Activated naive CD4-positive, alpha-beta T cell treated with Interleukin-2 at 50 U/mL for 16 hours (primary cell): Measurements from ENCODE around the gene HIVEP3.

Source experiments
- DNase-seq: peaks from one replicate; pipeline ENCODE4 v3.0.0-alpha.2; 2020

The HIVEP3 gene

DNA sequence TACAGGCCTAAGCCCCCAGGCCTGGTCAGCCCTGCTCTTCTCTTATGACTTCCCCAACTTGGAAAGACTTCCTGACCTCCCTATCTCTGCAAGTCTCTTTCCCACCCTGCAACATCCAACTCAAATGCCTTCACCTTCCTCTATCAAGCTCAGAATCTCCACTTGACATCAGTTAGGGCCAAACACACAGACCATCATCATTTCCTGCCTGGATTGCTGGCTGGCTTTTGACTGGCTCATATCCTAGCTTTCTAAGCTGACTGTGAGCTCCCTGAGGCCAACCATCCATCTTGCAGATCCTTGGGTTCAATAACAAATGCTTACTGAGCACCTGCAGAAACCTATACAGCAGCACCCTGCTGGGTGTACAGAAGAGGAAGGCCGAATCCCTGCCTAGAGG, 296.9 kb downstream of the HIVEP3 start:
- DNase-seq, result no peak

DNA sequence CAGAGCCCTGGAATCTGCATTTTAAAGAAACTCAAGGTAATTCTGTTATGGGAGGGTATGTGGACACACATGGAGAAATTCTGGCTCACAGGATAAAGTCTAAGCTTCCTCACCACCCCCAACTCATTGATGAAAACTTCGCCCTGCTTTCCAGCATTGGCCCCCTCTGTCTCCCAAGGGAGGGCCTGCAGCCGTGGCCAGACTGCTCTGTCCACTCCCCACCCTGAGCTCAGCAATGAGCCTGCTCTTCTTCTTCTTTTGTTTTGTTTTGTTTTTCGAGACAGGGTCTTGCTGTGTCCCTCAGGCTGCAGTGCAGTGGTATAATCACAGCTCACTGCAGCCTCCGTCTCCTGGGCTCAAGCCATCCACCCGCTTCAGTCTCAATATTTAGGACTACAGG, 297.5 kb downstream of the HIVEP3 start:
- DNase-seq, result no peak

DNA sequence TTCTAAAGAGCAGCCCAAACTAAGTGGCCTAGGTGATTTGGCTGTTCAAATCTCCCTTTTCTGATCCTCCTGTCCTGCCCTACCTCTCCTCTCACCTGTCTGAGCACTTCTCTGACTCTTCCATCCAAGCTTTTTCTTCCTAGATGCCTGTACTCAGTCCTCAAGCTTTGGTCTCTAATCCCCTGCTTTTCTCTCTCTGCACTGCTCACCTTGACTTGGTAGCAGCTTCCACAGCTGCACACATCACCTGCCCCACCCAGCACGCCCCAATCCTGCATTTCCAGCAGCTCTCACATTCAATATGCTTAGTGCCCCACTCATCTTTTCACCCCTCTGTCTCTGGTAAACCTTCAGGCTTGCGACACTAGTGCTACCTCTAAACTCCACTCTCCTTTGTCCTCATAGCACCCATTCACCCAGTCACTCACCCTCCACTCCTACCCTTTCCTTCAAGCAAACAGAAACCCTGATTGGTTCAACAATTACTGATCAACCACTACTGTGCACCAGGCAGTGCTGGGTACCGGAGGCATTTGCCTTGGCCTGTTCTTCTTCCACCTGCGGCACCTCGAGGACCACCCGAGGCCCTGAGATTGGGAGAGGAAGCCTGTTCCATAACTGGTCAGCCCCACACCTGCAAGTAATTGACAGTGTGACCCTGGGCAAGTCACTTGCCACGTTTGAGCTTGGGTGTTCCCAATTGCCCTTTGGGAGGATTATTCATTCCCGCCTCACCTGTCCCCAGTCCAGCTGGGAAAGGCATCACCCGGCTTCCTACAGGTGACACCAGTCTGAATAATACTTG, 298.2 kb downstream of the HIVEP3 start:
- DNase-seq, result no peak

- no peak for DNase-seq
Observed at GRCh38 chr1:41619511-41620364, 299.0 kb downstream of the HIVEP3 start.

- no peak for DNase-seq
Observed at GRCh38 chr1:41618871-41619270, 299.9 kb downstream of the HIVEP3 start.

DNA sequence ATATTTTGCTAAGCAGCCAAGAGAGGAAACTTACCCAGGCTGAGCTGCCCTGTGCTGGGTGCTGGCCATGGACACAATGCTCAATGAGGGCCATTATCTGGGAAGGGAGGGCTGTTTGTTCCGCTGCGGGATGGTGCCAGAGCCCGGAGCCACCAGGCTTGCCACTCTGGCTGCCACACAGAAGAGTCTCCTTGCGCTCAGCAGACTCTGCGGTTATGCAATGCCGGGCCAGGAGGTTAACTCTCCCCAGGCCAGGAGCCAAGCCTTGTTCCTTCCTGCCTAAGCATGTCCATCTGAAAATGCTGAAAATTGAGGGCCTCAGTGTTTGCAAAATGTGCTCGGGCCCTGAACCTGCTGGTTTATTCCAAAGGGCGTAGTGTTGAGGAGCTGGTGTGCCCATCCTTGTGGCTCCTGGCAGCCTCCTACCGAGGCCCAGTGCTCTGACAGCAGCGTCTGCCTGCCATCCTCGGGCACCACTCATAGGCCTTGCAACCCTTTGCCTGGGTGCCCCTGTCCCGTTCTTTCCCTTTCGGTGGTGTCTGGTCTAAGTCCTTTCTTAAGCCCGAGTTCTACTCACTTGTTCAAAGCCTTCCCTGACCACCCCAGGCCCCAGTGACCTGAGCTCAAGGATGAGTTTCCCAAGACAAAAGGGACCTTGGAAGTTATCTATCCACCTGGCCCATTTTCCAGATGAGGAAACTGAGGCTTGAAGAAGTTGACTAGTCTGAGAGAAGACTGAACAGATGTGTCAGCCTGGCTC, 300.5 kb downstream of the HIVEP3 start:
- no peak for DNase-seq

DNA sequence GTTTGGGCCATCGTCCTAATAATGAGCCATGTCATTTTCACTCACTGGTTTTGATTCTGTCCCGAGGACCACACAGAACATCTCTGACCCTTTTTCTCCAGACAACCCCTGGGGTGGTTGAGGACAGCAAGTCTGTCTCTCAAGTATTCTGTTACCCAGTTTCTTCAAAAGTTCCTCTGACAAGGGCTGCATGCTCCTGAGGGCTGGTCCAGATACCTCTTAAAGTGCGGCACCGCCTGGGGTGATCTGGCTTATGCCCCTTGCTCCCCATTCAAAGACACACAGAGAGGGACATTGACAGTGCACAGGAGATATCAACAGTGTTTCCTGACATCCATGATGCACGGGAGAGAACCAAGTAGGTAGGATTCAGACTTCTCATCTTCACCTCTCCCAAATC, 301.4 kb downstream of the HIVEP3 start:
- no peak for DNase-seq

DNA sequence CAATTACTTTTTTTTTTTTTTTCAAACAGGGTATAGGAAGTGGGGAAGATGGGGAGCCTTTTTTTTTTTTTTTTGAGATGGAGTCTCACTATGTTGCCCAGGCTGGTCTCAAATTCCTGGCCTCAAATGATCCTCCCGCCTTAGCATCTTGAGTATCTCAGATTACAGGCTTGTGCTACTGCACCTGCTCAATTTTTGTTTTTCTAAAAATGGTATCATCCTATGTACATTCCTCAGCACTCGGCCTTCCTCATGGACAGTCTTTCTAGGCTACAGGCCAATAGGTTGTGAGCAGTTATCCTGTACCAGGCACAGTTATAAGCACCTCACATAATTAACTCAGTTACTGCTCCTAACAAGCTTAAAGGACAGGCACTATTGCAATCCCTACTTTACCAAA, 302.2 kb downstream of the HIVEP3 start:
- DNase-seq, result no peak

DNA sequence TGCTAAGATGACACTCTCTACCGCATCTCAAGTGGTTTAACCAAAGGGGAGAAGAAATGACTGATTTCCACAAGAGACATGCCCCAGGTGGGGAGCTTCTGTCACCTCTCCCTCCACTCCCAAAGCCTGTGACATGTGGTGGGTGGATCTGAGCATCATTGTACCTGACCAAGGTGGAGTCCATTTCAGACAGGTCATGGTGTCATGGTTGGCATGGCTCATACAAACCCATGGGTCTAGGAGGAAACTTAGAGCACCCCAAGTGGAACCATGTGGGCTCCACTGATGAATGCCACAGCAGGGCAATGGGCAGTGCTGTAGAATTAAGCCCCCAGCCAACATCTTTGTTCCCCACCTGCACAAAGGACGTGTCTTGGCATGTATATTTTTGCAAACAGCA, 302.7 kb downstream of the HIVEP3 start:
- no peak for DNase-seq

- no peak for DNase-seq
Observed at GRCh38 chr1:41615316-41615715, 303.4 kb downstream of the HIVEP3 start.

DNA sequence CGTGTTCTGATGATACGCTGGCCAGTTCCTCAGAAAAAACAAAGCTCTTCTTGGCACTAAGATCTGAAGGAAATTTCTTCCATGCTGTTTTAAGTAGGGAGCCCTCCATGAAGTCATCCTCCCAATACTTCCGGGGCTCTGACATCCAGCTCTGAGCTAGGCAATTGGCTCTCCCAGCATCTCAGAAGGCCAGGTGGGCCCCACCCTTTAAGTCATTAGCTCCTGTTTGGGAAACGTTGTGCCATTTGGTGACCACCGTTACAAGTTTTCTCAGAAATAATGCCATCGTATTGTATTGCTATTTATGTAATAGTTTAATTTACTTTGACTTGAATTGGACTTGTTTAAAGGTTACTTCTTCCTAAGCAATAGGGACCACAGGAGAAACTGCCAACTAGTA, 303.9 kb downstream of the HIVEP3 start:
- DNase-seq, result no peak

DNA sequence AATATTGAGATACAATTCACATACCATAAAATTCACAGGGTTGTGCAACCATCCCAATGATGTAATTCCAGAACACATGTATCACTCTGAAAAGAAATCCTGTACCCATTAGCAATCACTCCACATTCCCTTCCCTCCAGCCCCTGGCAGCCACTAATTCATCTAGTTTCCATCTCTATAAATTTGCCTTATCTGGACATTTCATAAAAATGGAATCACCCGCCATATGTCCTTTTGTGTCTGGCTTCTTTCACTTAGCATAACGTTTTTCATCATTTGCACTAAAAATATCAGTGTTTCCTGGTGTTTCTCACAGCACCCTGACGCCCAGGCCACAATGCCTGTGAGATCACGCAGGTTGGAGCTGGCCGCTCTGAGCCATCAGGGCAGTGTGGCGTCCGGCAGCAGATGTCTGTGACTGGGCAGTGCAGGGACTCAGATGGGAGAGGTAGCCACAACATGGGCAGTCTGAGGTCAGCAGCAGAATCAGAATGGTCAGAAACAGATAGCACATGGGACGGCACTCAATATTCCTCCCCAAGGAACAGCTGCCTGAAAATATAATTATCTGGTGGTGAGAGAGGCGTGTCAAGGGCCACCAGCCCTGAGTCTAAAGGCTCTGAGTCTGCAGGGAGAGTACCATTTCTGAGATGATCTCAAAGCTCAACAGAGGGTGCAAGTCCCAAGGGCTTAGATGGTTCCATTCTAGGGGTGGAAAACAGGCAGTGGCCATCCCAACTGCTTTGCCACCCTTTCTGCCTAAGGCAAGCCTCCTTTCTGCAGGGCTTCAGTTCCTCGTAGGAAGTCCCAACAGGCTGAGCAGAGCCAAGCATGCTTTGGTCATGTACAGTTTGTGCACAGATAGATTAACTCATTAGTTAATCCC, 304.8 kb downstream of the HIVEP3 start:
- DNase-seq, result no peak

GRCh38 chr1:41612953-41613352, 305.8 kb downstream of the HIVEP3 start:
- no peak for DNase-seq

DNA sequence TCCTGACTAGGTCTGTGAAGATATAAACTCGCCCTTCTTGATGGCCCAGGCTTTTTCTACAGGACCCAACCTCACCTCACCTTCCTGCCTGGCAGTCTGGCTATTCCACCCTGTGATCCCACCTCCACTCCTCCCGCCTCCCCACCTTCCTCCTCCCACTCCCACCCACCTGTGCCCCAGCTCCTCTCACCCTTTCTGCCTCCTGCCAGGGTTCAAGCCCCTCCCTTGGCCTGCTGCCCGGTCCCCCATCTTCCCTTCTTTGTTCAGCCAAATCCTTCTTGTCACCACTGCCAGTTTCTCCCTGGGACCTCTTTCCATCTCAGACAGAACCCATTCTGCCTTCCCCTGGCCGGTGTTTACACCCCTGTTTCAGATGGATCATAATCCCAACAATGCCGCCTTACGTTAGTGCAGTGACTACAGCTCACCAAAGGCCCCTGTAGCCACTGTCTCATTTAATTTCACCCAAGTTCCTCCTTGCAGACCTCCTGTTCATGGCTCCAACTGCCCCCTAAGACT, 306.7 kb downstream of the HIVEP3 start:
- DNase-seq, result no peak

GRCh38 chr1:41611068-41611931, 307.4 kb downstream of the HIVEP3 start:
- no peak for DNase-seq

- no peak for DNase-seq
Observed at GRCh38 chr1:41610361-41610760, 308.4 kb downstream of the HIVEP3 start.

DNA sequence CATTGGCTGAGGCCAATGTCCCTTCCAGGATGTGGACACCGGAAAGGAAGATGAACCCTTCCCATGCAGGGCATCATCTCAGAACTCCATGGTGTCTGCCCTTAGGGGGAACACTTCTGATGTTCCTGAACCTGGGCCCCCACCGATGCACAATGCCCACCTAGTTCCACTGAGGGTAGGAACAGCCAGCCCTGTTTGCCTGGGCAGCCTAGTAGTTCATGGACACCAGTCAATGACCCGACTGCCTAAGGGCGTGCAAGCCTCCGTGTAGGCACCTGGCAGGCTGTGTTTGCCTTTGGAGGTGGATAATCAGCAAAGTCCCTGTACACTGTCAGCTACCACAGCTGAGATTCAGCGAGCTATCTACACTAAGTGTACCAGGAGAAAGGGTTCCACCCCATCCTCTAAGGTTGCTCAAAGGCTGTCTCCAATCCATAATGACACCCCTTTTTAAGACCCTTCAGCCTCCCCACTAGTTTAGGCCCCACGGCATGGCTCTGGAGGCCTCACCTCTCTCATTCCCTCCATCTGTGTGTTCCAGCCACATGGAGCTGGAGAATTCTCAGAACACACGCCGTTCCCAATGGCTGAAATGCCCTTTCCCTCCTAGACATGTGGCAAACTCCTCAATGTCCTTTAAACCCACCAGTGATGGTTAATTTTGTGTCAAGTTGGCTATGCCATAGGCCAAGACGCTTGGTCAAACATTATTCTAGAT, 309.4 kb downstream of the HIVEP3 start:
- no peak for DNase-seq

GRCh38 chr1:41608211-41608610, 310.5 kb downstream of the HIVEP3 start:
- DNase-seq, result no peak

- DNase-seq, result no peak
Observed at GRCh38 chr1:41607808-41608207, 310.9 kb downstream of the HIVEP3 start.

GRCh38 chr1:41599912-41600311, 318.8 kb downstream of the HIVEP3 start:
- no peak for DNase-seq
